Measurements from ENCODE around the gene RAB37.
A peak's percentile ranks its signal among the peaks of the same experiment; 100 is the strongest.

DNA sequence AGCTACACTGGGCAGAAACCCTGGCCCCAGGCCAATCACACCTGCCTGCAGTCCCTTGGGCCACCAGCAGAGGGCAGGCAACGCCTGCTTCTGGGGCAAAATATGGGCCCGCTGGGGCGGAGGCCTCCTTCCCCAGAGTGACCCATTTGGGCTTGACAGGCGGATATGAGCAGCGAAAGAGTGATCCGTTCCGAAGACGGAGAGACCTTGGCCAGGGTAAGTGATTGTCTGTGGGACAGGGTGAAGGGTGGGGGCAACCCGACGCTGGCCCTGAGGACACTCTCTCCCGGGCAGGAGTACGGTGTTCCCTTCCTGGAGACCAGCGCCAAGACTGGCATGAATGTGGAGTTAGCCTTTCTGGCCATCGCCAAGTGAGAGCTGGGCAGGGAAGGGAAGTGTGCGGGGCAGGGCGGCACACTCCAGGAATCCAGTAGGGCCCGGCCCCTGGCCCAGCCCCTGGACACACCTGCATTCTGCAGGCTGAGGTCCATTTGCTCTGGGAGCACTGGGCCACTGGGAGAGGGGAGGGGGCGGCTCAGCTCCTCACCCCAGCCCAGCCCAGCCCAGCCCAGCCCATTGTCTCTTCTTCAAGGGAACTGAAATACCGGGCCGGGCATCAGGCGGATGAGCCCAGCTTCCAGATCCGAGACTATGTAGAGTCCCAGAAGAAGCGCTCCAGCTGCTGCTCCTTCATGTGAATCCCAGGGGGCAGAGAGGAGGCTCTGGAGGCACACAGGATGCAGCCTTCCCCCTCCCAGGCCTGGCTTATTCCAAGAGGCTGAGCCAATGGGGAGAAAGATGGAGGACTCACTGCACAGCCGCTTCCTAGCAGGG is 7.9 kb downstream of the RAB37 start:
- TF ChIP-seq, protein P1, sequence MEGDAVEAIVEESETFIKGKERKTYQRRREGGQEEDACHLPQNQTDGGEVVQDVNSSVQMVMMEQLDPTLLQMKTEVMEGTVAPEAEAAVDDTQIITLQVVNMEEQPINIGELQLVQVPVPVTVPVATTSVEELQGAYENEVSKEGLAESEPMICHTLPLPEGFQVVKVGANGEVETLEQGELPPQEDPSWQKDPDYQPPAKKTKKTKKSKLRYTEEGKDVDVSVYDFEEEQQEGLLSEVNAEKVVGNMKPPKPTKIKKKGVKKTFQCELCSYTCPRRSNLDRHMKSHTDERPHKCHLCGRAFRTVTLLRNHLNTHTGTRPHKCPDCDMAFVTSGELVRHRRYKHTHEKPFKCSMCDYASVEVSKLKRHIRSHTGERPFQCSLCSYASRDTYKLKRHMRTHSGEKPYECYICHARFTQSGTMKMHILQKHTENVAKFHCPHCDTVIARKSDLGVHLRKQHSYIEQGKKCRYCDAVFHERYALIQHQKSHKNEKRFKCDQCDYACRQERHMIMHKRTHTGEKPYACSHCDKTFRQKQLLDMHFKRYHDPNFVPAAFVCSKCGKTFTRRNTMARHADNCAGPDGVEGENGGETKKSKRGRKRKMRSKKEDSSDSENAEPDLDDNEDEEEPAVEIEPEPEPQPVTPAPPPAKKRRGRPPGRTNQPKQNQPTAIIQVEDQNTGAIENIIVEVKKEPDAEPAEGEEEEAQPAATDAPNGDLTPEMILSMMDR (IDR thresholded peaks at IDR 0.05; ENCODE audit: low read depth, low read length), result peak; percentile 98
- no peak for TF ChIP-seq POLR2A (IDR thresholded peaks at IDR 0.05; ENCODE audit: extremely low read depth, insufficient read length)

All from NB4 (cell line).